ENCODE data around the gene MAML2.

MAML2 gene

DNA sequence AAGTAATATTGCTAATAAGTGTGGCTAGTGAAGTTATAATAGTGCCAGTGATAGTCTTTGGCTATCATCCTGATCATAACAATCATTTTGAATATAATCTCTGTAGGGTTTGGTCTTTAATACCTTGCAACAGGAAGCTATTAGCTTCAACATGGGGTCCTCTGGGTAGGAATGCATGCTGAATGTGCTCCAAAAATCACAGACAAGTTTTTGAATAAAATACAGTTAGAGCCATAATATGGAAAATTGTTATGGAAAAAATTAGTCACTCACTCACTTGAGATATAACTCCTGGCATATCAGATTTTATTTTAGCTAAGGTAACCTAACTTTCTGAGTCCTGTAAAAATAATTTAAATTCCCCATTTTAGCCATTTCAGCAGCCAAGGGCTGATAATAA is 323.7 kb downstream of the MAML2 start:
- no peaks in the 10 kb centered on the region for H3K36me3 ChIP-seq
- no peak overlapping the region for H3K27ac ChIP-seq
- peaks cover under 1% of the 10 kb centered on the region for H3K27me3 ChIP-seq
- no peaks in the 10 kb centered on the region for H3K9me3 ChIP-seq
- TF ChIP-seq, protein P1, sequence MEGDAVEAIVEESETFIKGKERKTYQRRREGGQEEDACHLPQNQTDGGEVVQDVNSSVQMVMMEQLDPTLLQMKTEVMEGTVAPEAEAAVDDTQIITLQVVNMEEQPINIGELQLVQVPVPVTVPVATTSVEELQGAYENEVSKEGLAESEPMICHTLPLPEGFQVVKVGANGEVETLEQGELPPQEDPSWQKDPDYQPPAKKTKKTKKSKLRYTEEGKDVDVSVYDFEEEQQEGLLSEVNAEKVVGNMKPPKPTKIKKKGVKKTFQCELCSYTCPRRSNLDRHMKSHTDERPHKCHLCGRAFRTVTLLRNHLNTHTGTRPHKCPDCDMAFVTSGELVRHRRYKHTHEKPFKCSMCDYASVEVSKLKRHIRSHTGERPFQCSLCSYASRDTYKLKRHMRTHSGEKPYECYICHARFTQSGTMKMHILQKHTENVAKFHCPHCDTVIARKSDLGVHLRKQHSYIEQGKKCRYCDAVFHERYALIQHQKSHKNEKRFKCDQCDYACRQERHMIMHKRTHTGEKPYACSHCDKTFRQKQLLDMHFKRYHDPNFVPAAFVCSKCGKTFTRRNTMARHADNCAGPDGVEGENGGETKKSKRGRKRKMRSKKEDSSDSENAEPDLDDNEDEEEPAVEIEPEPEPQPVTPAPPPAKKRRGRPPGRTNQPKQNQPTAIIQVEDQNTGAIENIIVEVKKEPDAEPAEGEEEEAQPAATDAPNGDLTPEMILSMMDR (IDR thresholded peaks at IDR 0.05) = no peak
- H3K4me3 ChIP-seq (ENCODE audit: low read depth in 1 of 2, low read length in 1 of 2) = no peak overlapping the region
- no peaks in the 10 kb centered on the region for H3K4me1 ChIP-seq (ENCODE audit: control insufficient read depth in 1 of 2, insufficient read depth in 1 of 2, low read depth in 1 of 2, low read length in 1 of 2)

DNA sequence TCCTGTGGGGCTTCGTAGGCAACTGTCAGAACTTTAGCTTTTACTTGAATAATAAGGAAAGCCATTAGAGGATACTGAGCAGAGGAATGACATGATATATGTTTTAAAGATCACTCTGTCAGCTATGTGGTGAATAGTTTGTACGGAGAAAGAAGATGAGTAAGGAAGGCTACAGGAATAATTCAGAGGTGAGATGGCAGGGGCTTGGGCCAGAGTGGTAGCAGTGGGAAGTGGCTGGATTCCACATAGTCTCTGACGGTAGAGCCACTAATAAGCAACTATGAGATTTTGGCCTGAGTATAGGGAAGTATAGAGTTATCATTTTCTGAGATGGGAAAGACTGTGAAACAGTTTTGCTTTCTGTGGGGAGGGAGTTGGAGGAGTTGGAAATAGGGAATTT is 325.1 kb downstream of the MAML2 start:
- no peaks in the 10 kb centered on the region for H3K4me1 ChIP-seq (ENCODE audit: control insufficient read depth in 1 of 2, insufficient read depth in 1 of 2, low read depth in 1 of 2, low read length in 1 of 2)
- no peak overlapping the region for H3K27ac ChIP-seq
- no peaks in the 10 kb centered on the region for H3K9me3 ChIP-seq
- no peaks in the 10 kb centered on the region for H3K36me3 ChIP-seq
- no peak overlapping the region for H3K4me3 ChIP-seq (ENCODE audit: low read depth in 1 of 2, low read length in 1 of 2)
- H3K27me3 ChIP-seq = peaks cover 11% of the 10 kb centered on the region
- TF ChIP-seq, protein P1 (IDR thresholded peaks at IDR 0.05) = no peak

DNA sequence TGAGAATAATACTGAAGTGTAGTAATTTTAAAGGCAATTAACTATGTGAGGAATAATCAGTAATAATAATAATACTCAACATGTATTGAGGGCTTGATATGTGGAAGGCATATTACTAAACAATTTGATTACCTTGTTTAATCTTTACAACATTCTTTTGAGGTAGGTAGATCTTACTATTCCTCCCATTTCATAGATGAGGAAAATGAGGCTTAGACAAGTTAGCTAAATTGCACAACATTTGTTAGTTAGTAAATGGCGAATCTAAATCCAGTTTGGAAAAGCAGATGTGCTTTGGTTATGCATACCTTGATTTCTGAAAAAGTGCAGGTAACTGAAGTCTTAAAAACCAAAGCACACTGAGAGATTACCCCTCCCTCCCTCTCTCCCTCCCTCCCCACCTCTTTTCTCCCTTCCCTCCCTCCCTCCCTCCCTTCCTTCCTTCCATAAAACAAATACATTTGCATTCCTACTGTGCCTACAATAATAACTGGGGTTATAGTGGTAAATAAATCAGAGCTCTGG is 326.0 kb downstream of the MAML2 start:
- Histone ChIP-seq H3K4me3 (ENCODE audit: low read depth in 1 of 2, low read length in 1 of 2) (no peak overlapping the region), H3K9me3 (no peaks in the 10 kb centered on the region), H3K27ac (no peak overlapping the region), H3K4me1 (ENCODE audit: control insufficient read depth in 1 of 2, insufficient read depth in 1 of 2, low read depth in 1 of 2, low read length in 1 of 2) (no peaks in the 10 kb centered on the region), H3K36me3 (no peaks in the 10 kb centered on the region), H3K27me3 (peaks cover 16% of the 10 kb centered on the region)
- TF ChIP-seq, protein P1 (IDR thresholded peaks at IDR 0.05) = no peak

DNA sequence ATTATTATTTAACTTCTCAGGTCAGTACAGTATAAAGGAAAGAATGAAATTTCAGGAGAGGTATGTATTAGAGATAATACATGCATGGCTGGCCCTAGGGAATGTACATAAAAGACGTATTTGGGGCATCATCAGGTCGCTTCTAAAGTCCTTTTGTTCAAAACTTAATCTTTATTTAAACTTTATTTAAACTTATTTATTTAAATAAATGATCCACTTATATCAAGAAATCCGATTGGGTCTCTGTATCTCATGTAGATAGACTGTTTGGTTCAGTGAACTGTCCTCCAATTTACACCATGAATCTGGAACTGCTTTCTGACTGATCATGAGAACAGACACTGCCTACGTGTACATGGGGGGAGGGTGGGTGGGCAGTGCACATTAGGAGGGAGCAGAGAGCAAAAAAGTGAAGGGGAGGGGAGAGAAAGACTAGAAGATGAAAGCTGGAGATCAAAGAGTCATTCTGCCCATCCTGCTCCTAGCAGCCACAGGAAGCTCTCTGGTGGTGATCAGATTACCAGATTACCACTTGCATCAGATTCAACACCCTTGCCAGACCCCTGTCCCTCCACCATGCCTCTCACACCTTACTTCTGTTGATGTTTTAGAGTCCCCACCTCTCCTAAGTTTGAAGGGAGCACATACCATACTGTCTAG is 327.0 kb downstream of the MAML2 start:
- Histone ChIP-seq H3K27ac (no peak overlapping the region), H3K27me3 (peaks cover 19% of the 10 kb centered on the region)

DNA sequence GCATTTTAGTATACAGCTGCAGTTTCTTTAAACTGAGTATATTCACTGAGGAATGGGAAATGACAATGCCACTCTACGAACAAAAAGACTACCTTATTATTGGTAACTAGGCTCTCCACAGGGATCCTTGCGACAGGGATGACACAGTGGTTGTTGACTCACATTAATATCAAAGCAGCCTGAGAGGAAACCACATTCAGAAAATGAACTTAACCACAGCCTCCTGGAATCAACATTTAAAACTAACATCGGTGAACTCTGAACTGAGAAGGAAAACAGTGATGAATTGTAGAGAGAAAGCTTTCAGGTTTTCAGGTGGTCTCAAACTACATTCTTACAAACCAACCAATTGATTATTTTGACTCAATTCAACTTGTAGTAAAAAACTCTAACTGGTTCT is 328.8 kb downstream of the MAML2 start:
- Histone ChIP-seq H3K27me3 (peaks cover 19% of the 10 kb centered on the region), H3K9me3 (no peaks in the 10 kb centered on the region), H3K27ac (no peak overlapping the region), H3K4me1 (ENCODE audit: control insufficient read depth in 1 of 2, insufficient read depth in 1 of 2, low read depth in 1 of 2, low read length in 1 of 2) (no peaks in the 10 kb centered on the region), H3K36me3 (no peaks in the 10 kb centered on the region), H3K4me3 (ENCODE audit: low read depth in 1 of 2, low read length in 1 of 2) (no peak overlapping the region)
- TF ChIP-seq, protein P1 (IDR thresholded peaks at IDR 0.05) = no peak

More for the DNA sequence above, 327.0 kb downstream of the MAML2 start:
- Histone ChIP-seq H3K36me3 (no peaks in the 10 kb centered on the region), H3K4me3 (ENCODE audit: low read depth in 1 of 2, low read length in 1 of 2) (no peak overlapping the region), H3K9me3 (no peaks in the 10 kb centered on the region), H3K4me1 (ENCODE audit: control insufficient read depth in 1 of 2, insufficient read depth in 1 of 2, low read depth in 1 of 2, low read length in 1 of 2) (no peaks in the 10 kb centered on the region)
- TF ChIP-seq, protein P1 (IDR thresholded peaks at IDR 0.05) = no peak
